Measurements from ENCODE around the gene KIR3DL2.
"Not testable (repeated sequence)": the region's sequence is repeated elsewhere in the genome, so short reads cannot be mapped to it uniquely, and the experiment has no call there.

KIR3DL2 gene

DNA sequence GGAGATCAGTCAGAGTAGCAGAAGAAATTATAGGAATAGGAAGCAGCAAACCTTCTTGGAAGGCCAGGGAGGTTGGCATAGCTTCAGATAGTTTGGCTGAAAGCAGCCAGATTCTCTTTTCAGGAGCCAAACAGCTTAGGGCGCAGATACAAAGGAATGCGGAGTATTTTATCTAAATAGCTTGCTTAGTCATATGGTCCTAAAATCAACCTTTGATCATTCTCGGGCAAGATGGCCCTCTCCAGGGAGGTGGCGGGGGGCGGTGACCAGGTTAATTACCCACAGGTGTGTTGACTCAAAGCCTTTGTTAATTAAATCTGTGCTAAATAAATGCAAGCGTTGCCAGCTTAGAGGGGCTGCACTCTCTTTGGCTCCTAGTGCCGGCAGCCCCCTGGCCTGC lies 43.2 kb downstream of the KIR3DL2 start:
- no peak overlapping the region for H3K9ac ChIP-seq (ENCODE audit: low read length in 5 of 5)
- no peak overlapping the region for H3K4me3 ChIP-seq (ENCODE audit: low read depth in 1 of 5, low read length in 5 of 5)
- H3K27me3 ChIP-seq (ENCODE audit: control insufficient read depth in 5 of 5, insufficient read depth in 4 of 5, low read length in 5 of 5): no peaks in the 10 kb centered on the region
- no peaks in the 10 kb centered on the region for H3K36me3 ChIP-seq (ENCODE audit: control insufficient read depth in 5 of 5, insufficient read depth in 5 of 5, low read length in 5 of 5)
- H3K4me1 ChIP-seq (ENCODE audit: control insufficient read depth in 5 of 5, insufficient read depth in 5 of 5, low read length in 5 of 5): no peaks in the 10 kb centered on the region
- no peak overlapping the region for H3K27ac ChIP-seq (ENCODE audit: low read depth, low read length)
- no peaks in the 10 kb centered on the region for H3K9me3 ChIP-seq (ENCODE audit: control insufficient read depth in 5 of 5, low read length in 5 of 5)

DNA sequence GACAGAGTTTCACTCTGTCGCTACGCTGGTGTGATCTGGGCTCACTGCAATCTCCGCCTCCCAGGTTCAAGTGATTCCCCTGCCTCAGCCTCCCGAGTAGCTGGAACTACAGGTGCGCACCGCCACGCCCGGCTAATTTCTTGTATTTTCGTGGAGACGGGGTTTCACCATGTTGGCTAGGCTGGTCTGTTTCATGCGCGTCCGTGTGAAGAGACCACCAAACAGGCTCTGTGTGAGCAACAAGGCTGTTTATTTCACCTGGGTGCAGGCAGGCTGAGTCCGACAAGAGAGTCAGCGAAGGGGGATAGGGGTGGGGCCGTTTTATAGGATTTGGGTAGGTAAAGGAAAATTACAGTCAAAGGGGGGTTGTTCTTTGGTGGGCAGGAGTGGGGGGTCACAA lies 43.9 kb downstream of the KIR3DL2 start:
- H3K9me3 ChIP-seq (ENCODE audit: control insufficient read depth in 5 of 5, low read length in 5 of 5); H3K27ac ChIP-seq (ENCODE audit: low read depth, low read length); H3K9ac ChIP-seq (ENCODE audit: low read length in 5 of 5); H3K27me3 ChIP-seq (ENCODE audit: control insufficient read depth in 5 of 5, insufficient read depth in 4 of 5, low read length in 5 of 5); H3K36me3 ChIP-seq (ENCODE audit: control insufficient read depth in 5 of 5, insufficient read depth in 5 of 5, low read length in 5 of 5); H3K4me1 ChIP-seq (ENCODE audit: control insufficient read depth in 5 of 5, insufficient read depth in 5 of 5, low read length in 5 of 5); H3K4me3 ChIP-seq (ENCODE audit: low read depth in 1 of 5, low read length in 5 of 5): not testable (repeated sequence)

DNA sequence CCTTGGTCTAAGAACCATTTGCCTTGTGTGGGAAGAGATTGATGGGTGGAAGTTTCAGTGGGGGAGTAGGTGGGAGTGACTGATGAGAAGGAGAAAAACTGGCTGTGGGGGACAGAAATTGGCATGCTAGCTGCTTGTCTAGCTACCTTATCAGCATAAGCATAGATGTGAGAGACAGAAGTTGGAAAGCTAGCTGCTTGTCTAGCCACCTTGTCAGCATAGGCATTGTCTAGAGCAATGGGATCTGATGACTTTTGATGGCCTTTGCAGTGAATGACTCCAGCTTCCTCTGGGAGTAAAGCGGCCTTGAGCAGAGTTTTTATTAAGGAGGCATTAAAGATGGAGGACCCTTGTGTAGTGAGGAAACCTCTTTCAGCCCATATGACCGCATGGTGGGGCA lies 45.8 kb downstream of the KIR3DL2 start:
- Histone ChIP-seq H3K27me3 (ENCODE audit: control insufficient read depth in 5 of 5, insufficient read depth in 4 of 5, low read length in 5 of 5) (no peaks in the 10 kb centered on the region), H3K27ac (ENCODE audit: low read depth, low read length) (no peak overlapping the region), H3K4me1 (ENCODE audit: control insufficient read depth in 5 of 5, insufficient read depth in 5 of 5, low read length in 5 of 5) (no peaks in the 10 kb centered on the region), H3K36me3 (ENCODE audit: control insufficient read depth in 5 of 5, insufficient read depth in 5 of 5, low read length in 5 of 5) (no peaks in the 10 kb centered on the region), H3K4me3 (ENCODE audit: low read depth in 1 of 5, low read length in 5 of 5) (no peak overlapping the region), H3K9me3 (ENCODE audit: control insufficient read depth in 5 of 5, low read length in 5 of 5) (no peaks in the 10 kb centered on the region), H3K9ac (ENCODE audit: low read length in 5 of 5) (no peak overlapping the region)

DNA sequence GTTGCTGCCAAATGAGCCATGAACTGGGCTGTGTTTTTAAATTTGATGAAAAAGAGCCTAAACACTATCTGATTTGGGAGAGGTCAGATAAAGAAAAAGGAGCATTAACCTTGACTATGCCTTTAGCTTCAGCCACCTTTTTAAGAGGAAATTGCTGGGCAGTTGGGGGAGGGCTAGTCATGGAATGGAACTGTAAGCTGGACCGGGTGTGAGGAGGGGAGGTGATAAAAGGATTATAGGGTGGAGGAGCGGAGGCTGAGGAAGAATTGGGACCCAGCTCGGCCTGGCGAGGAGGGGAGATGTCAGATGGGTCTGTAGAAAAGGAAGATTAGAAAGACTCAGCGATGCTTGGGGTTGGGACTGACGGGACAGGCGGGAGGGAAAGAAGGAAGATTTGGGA lies 48.4 kb downstream of the KIR3DL2 start:
- H3K4me1 ChIP-seq (ENCODE audit: control insufficient read depth in 5 of 5, insufficient read depth in 5 of 5, low read length in 5 of 5); H3K27ac ChIP-seq (ENCODE audit: low read depth, low read length); H3K27me3 ChIP-seq (ENCODE audit: control insufficient read depth in 5 of 5, insufficient read depth in 4 of 5, low read length in 5 of 5); H3K4me3 ChIP-seq (ENCODE audit: low read depth in 1 of 5, low read length in 5 of 5); H3K9me3 ChIP-seq (ENCODE audit: control insufficient read depth in 5 of 5, low read length in 5 of 5); H3K9ac ChIP-seq (ENCODE audit: low read length in 5 of 5); H3K36me3 ChIP-seq (ENCODE audit: control insufficient read depth in 5 of 5, insufficient read depth in 5 of 5, low read length in 5 of 5): not testable (repeated sequence)

DNA sequence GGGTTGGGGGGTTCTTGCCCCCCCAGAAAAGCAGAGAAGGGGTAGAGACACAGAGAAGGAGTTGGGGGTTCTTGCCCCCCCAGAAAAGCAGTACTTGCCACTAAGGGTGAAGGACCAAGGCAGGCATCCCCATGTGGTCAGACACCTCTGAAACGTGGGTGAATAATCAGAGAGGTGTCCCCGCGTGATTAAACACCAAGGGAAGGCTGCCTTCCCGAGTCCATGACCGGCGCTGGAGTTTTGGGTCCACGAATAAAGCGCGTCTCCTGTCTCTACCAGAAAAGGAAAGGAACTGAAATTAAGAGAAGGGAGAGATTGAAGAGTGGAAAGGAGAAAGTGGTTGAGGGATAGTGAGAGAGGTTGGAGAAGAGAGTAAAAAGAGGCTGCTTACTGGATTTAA lies 49.4 kb downstream of the KIR3DL2 start:
- not testable (repeated sequence) for H3K36me3 ChIP-seq (ENCODE audit: control insufficient read depth in 5 of 5, insufficient read depth in 5 of 5, low read length in 5 of 5); H3K27me3 ChIP-seq (ENCODE audit: control insufficient read depth in 5 of 5, insufficient read depth in 4 of 5, low read length in 5 of 5); H3K4me1 ChIP-seq (ENCODE audit: control insufficient read depth in 5 of 5, insufficient read depth in 5 of 5, low read length in 5 of 5)

DNA sequence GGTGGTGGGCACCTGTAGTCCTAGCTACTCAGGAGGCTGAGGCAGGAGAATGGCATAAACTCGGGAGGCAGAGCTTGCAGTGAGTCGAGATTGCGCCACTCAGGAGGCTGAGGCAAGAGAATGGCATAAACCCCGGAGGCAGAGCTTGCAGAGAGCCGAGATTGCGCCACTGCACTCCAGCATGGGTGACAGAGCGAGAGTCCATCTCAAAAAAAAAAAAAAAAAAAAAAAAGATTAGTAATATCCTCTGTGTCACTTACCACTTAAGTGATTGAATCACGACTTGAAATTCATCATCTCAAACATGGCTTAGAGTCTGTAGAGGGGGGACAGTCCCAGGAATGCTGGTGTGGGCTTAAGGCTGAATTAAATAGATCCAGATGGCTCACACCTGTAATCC lies 50.9 kb downstream of the KIR3DL2 start:
- not testable (repeated sequence) for H3K27me3 ChIP-seq (ENCODE audit: control insufficient read depth in 5 of 5, insufficient read depth in 4 of 5, low read length in 5 of 5); H3K36me3 ChIP-seq (ENCODE audit: control insufficient read depth in 5 of 5, insufficient read depth in 5 of 5, low read length in 5 of 5); H3K4me1 ChIP-seq (ENCODE audit: control insufficient read depth in 5 of 5, insufficient read depth in 5 of 5, low read length in 5 of 5); H3K27ac ChIP-seq (ENCODE audit: low read depth, low read length); H3K9ac ChIP-seq (ENCODE audit: low read length in 5 of 5); H3K9me3 ChIP-seq (ENCODE audit: control insufficient read depth in 5 of 5, low read length in 5 of 5); H3K4me3 ChIP-seq (ENCODE audit: low read depth in 1 of 5, low read length in 5 of 5)

More for the DNA sequence above, 49.4 kb downstream of the KIR3DL2 start:
- H3K9me3 ChIP-seq (ENCODE audit: control insufficient read depth in 5 of 5, low read length in 5 of 5); H3K27ac ChIP-seq (ENCODE audit: low read depth, low read length); H3K9ac ChIP-seq (ENCODE audit: low read length in 5 of 5); H3K4me3 ChIP-seq (ENCODE audit: low read depth in 1 of 5, low read length in 5 of 5): not testable (repeated sequence)

DNA sequence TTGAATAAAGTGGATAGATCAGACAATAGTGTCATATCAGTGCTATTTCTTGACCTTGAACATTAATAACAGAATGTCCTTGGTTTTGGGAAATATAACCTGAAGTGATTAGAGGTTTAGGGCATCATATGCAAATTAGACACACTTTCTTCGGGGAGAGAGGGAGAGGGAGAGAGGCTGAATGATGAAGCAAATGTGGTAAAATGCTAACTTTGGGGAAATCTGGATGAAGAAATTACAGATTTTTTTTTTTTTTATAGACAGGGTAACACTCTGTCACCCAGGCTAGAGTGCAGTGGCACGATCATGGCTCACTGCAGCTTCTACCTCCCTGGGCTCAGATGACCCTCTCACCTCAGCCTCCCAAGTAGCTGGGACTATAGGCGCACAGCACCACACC lies 51.8 kb downstream of the KIR3DL2 start:
- no peak overlapping the region for H3K4me3 ChIP-seq (ENCODE audit: low read depth in 1 of 5, low read length in 5 of 5)

DNA sequence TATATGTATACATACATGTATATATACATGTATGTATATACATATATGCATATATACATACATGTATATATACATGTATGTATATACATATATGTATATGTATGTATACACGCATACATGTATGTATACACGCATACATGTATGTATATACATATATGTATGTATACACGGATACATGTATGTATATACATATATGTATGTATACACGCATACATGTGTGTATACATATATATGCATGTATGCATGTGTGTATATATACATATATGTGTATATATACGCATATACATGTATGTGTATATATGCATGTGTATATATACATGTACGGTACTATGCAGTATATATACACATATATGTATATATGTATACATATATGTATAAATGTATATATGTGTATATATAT lies 53.1 kb downstream of the KIR3DL2 start:
- Histone ChIP-seq H3K9ac (ENCODE audit: low read length in 5 of 5) (no peak overlapping the region), H3K27ac (ENCODE audit: low read depth, low read length) (no peak overlapping the region), H3K36me3 (ENCODE audit: control insufficient read depth in 5 of 5, insufficient read depth in 5 of 5, low read length in 5 of 5) (no peaks in the 10 kb centered on the region), H3K27me3 (ENCODE audit: control insufficient read depth in 5 of 5, insufficient read depth in 4 of 5, low read length in 5 of 5) (peaks cover 4 to 12% (median 8%) of the 10 kb centered on the region in 5 donors), H3K4me3 (ENCODE audit: low read depth in 1 of 5, low read length in 5 of 5) (no peak overlapping the region), H3K9me3 (ENCODE audit: control insufficient read depth in 5 of 5, low read length in 5 of 5) (no peaks in the 10 kb centered on the region), H3K4me1 (ENCODE audit: control insufficient read depth in 5 of 5, insufficient read depth in 5 of 5, low read length in 5 of 5) (no peaks in the 10 kb centered on the region)

More for the DNA sequence above, 51.8 kb downstream of the KIR3DL2 start:
- H3K9me3 ChIP-seq (ENCODE audit: control insufficient read depth in 5 of 5, low read length in 5 of 5): no peaks in the 10 kb centered on the region
- H3K27me3 ChIP-seq (ENCODE audit: control insufficient read depth in 5 of 5, insufficient read depth in 4 of 5, low read length in 5 of 5): peaks cover 4 to 12% (median 8%) of the 10 kb centered on the region in 5 donors
- H3K27ac ChIP-seq (ENCODE audit: low read depth, low read length): no peak overlapping the region
- no peak overlapping the region for H3K9ac ChIP-seq (ENCODE audit: low read length in 5 of 5)
- no peaks in the 10 kb centered on the region for H3K36me3 ChIP-seq (ENCODE audit: control insufficient read depth in 5 of 5, insufficient read depth in 5 of 5, low read length in 5 of 5)
- no peaks in the 10 kb centered on the region for H3K4me1 ChIP-seq (ENCODE audit: control insufficient read depth in 5 of 5, insufficient read depth in 5 of 5, low read length in 5 of 5)

DNA sequence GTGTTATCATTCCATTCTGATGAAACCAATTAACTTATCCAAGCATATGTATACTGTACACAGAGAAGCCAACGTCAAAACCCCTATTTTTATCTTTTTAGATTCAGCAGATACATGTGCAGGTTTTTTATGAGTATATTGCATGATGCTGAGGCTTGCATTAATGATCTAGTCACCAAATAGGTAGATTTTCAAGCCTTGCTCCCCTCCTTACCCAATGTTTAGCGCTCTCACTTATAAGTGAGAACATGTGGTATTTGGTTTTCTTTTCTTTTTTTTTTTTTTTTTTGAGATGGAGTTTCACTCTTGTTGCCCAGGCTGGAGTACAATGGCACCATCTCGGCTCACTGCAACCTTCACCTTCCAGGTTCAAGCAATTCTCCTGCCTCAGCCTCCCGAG lies 54.0 kb downstream of the KIR3DL2 start:
- not testable (repeated sequence) for H3K9me3 ChIP-seq (ENCODE audit: control insufficient read depth in 5 of 5, low read length in 5 of 5); H3K9ac ChIP-seq (ENCODE audit: low read length in 5 of 5); H3K36me3 ChIP-seq (ENCODE audit: control insufficient read depth in 5 of 5, insufficient read depth in 5 of 5, low read length in 5 of 5); H3K4me3 ChIP-seq (ENCODE audit: low read depth in 1 of 5, low read length in 5 of 5); H3K4me1 ChIP-seq (ENCODE audit: control insufficient read depth in 5 of 5, insufficient read depth in 5 of 5, low read length in 5 of 5); H3K27ac ChIP-seq (ENCODE audit: low read depth, low read length)
- H3K27me3 ChIP-seq (ENCODE audit: control insufficient read depth in 5 of 5, insufficient read depth in 4 of 5, low read length in 5 of 5): peaks cover 4 to 12% (median 8%) of the 10 kb centered on the region in 5 donors

DNA sequence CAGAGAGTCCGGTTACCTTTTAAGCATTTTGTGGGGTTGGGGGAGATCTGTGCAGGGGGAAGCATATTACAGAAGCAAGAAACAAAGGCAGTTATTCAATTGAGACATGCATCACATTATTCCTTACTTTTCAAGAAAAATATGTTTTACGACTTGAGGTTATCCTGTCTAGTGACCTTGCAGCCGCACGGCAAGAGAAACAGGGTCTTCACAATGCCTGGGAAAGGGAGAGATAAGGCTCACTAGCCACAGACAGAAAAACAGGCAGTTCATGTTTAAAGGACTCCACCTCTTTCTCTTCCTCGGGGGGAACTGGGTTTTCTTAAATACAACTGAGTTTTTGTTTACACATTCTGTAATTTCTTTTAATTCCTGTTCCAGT lies 55.2 kb downstream of the KIR3DL2 start:
- H3K27me3 ChIP-seq (ENCODE audit: control insufficient read depth in 5 of 5, insufficient read depth in 4 of 5, low read length in 5 of 5): peaks cover 4 to 12% (median 8%) of the 10 kb centered on the region in 5 donors

More for the DNA sequence above, 55.2 kb downstream of the KIR3DL2 start:
- Histone ChIP-seq H3K4me1 (ENCODE audit: control insufficient read depth in 5 of 5, insufficient read depth in 5 of 5, low read length in 5 of 5) (no peaks in the 10 kb centered on the region), H3K9me3 (ENCODE audit: control insufficient read depth in 5 of 5, low read length in 5 of 5) (peaks cover 0 to 3% (median 0%) of the 10 kb centered on the region in 5 donors), H3K36me3 (ENCODE audit: control insufficient read depth in 5 of 5, insufficient read depth in 5 of 5, low read length in 5 of 5) (no peaks in the 10 kb centered on the region), H3K4me3 (ENCODE audit: low read depth in 1 of 5, low read length in 5 of 5) (no peak overlapping the region), H3K27ac (ENCODE audit: low read depth, low read length) (no peak overlapping the region), H3K9ac (ENCODE audit: low read length in 5 of 5) (no peak overlapping the region)
